IPS DF 19.7 (cell line): ENCODE results near the gene ANGPT4.
"Not testable (repeated sequence)": the region's sequence is repeated elsewhere in the genome, so short reads cannot be mapped to it uniquely, and the experiment has no call there.

Experiments
- DNase-seq: peaks from one replicate; pipeline ENCODE4 v3.0.0-alpha.2; 2013; ENCODE audit warnings: low read depth, low spot score

The ANGPT4 gene

DNA sequence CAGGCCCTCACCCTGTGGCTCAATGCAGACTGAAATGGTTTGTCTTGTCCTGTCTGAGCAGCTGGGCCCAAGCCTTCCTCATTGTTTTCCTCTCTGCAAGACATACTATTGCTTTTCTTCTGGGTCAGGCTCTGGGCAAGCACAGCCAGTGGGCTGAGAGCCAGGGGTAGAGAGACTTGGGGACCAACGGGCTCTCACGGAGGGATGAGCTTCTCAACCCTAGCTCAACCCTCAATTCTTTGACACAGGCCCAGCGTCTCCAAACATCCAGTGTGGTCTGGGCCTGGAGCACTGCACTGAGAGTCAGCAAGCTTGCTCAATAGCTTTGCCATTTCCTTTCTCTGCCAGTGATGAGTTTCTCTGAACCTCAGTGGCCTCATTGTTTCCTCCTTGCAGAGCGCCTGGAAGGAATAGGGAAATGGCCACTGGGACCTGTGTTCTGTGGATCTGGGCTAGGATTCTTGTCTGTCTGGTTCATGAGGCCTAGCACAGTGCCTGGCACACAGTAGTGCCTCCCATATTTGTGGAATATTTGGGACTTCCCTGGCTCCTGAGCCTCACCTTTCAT is 9.3 kb downstream of the ANGPT4 start:
- DNase-seq, result no peak

DNA sequence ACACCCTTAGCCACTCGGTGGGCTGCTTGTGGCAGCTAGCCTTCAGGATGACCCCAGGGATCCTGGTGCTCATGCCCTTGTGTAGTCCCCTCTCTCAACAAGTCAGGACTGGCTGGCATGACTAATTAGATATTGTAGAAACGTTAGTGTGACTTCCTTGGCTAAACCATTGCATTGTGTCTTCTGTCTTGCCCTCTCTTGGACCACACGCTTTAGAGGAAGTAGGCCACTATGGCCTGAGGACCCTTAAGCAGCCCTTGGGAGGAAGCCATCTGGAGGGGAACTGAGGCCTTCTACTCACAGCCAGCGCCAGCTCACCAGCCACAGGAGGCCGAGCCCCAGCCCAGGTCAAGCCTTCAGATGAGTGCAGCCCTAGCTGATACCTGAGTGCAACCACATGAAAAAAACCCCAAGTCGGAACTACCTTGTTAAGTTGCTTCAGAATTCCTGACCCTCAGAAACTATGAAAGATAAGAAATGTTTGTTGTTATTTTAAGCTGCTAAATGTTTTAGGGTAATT is 10.1 kb downstream of the ANGPT4 start:
- DNase-seq, result no peak

GRCh38 chr20:905396-905961 is 10.7 kb downstream of the ANGPT4 start:
- DNase-seq, result no peak

DNA sequence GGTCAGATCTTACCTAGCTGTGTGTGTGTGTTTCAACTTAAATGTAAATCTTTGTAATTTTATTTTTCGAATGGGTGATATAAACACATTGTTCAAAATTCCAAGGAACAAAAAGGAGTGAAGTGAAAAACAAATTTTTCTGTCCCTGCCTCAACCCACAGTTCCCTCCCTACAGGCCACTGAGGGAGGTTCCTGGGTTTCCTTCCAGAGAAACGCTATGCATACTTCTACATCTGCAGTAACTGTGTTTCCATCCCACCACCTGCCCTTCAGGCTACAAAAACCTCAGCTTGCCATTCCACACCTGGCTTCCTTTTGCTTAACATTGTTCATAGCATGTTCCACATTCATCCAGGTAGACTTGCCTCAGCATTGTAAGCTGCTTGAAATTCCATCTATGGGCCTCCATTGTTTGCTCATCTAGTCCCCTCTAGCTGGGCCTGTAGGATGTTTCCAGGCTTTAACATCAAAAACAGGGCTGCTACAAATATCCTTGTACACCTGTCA is 12.0 kb downstream of the ANGPT4 start:
- no peak for DNase-seq

DNA sequence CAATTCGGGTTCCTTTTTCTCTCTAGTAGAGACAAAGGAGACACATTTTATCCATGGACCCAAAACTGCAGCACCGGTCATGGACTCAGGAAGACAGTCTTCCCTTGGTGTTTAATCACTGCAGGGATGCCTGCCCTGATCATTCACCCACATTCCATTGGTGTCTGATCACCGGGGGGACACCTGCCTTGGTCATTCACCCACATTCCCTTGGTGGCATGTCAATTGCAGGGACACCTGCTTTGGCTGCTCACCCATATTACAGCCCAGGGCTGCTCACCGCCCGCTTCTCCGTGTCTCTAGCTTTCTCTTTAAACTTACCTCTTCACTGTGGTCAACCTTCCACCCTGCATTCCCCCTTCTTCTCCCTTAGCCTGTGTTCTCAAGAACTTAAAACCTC is 18.7 kb downstream of the ANGPT4 start:
- not testable (repeated sequence) for DNase-seq

DNA sequence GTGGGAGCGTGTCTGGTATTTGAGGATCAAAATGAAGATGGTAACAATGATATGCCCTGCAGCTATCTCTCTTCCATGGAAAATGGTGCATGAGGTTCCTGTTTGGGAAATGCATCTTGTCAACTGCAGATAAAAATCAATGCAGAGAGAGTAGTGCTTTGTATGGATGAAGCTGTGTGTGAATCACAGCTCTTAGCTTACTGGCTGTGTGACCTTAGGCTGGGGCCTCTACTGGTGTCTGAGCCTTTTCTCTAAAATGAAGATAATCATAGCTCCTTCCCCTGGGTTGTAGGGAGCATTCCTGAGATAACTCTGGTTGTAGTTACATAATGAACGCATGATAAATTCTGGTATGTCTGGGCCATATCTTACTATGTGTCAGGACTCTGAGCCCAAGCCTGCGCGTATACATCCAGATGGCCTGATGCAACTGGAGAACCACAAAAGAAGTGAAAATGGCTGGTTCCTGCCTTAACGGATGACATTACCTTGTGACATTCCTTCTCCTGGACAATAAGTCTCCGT is 19.6 kb downstream of the ANGPT4 start:
- DNase-seq, result no peak

GRCh38 chr20:892371-892770 is 23.8 kb downstream of the ANGPT4 start:
- DNase-seq, result not testable (repeated sequence)

DNA sequence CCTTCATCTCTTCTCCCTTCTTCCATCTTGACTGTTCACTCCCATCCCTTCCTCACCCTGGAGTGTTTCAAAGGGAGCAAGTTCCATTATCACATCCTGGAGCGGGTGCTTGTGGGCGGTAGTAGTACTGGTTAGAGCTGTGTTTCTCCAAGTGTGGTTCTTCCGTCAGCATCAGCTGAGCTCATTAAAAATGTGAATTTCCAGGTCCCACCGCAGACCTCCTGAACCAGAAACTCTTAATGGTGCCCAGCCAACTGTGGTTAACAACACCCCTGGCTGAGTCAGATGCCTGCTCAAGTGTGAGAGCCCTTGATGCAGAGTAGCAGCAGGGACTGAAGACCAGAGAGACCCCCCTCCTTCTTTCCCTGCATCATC is 24.4 kb downstream of the ANGPT4 start:
- DNase-seq, result no peak

DNA sequence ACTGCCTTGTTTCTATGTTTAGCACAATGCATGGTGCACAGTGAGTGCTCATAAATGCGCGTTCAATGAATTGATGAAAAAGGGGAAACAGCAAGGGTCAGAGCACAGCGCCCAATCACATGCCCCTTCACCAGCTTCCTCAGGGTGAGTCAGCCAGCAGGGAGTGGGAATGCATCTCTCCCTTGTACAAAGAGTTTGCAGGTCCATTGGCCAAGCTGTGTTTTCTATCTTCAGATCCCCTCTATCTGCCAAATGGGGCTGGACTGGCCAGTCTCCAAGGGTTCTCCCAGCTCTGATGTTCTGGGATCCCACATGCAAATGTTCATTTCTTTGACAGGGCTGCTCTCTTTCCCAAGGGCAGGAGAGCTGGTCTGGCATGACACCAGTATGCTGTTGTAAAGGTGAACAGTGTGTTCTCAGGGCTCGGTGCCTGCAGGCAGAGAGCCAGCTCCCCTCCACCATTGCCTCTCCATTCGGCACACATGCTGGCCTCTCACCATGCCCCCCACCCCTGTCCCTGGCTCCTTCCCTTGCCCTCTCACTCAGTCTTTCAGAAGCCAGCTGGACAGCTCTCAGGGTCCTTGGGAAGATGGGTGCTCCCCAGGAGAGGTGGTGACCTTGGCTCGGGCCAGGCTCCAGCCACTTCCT is 25.0 kb downstream of the ANGPT4 start:
- no peak for DNase-seq

GRCh38 chr20:890666-891057 is 25.5 kb downstream of the ANGPT4 start:
- DNase-seq, result no peak

DNA sequence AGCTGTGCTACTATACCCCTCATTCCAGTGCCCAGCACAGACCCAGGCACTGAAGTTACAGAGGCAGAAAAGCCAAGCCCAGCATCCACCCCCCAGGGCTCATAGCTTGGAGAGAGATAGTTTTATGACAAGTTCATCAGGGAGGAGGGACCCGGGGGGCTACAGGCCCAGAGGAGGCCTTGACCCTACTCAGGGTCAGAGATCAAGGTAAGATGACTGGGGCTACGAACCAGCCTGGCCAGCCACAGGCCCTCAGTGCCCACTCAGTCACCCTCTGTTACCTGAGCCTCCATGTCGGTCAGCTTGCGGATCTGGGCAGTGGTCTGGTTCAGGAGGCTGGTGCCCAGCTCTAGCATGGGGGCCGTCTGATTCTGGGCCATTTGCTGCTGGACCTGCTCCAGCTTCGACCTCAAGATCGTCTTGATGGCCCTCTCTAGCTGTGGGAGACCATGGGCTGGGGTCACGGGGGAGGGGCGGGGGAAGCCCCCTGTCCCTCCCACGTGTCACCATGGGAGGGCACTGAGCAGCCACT is 26.1 kb downstream of the ANGPT4 start:
- no peak for DNase-seq

GRCh38 chr20:889106-889505 is 27.0 kb downstream of the ANGPT4 start:
- no peak for DNase-seq

DNA sequence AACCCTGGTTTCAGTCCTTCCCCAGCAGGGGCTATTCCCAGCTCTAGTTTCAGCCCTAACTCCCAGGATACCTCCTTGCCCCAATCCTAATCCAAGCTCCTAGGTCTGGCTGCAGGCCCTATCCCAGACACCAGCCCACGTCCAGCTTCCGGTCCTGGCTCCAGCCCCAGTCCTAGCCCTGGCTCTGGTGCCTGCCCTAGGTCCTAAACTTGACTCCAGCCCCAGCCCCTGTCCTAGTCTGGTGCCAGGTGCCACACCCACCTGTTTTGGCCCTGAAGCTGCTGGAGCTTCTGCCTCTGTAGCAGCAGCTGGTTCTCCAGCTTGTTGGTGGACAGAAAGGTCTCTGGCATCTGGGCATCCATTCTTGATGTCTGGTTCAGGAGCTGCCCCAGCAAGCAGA is 28.1 kb downstream of the ANGPT4 start:
- no peak for DNase-seq

GRCh38 chr20:887137-887536 is 29.0 kb downstream of the ANGPT4 start:
- DNase-seq, result no peak

DNA sequence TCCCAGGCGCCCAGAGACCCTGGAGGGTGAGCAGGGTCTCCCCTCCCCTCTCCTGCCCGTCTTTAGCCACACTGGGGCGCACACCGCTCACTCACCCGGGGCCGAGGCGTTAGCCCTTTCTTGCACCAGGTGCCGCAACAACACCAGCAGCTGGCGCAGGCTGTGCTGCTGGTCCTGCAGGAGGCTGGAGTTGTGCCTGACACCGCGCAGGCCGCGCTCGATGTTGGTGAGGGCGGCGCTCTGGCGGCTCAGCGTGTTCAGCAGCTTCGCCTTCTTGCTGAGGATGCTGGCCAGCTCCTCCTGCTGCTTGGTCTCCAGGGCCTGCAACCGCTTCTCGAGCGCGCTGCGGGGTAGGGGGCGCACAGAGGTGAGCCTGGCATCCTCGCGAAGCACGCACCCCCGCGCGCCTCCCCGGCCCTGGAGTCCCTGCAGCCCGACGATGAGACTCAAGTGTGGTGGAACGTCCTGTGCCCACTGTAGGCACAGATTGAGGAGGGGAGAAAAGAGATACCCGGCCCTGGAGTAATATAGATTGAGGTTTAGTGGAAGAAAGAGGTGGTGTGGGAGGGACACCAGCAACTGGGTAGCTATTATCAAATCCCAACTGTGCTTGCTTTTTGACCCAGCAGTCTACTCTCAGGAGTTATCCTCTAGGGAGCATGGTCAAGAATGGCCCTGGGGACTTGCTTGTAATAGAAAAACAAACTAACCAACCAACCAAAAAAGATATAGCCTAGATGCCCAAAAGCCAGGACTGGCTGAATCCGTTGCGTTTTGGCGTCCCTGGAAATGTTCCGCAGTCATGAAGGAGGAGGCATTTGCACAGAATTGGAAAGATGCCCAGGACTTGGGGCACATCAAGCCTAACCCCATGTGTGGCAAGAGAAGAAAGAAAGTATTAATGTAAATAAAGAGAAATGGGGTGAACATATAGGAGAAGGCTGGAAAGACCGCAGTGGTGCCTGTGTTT is 30.9 kb downstream of the ANGPT4 start:
- peak; percentile 79 for DNase-seq

DNA sequence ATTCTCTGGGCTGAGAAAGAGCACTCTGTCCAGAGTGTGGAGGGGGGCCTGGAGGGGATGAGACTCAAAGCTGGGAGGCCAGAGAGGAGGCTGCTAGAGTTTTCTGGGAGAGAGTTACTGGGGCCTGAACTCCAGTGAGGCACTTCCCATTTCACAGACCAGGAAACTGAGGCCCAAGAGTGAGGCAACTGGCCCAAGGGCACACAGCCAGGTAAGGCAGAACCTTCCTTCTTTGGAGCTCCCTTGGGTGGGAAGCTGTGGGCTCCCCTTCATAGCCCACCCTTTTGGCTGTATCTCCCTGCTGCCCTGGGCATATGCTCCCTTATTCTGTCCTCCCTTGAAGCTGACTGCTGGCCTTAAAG is 34.4 kb downstream of the ANGPT4 start:
- no peak for DNase-seq

- no peak for DNase-seq
Observed at GRCh38 chr20:881051-881782, 34.9 kb downstream of the ANGPT4 start.

DNA sequence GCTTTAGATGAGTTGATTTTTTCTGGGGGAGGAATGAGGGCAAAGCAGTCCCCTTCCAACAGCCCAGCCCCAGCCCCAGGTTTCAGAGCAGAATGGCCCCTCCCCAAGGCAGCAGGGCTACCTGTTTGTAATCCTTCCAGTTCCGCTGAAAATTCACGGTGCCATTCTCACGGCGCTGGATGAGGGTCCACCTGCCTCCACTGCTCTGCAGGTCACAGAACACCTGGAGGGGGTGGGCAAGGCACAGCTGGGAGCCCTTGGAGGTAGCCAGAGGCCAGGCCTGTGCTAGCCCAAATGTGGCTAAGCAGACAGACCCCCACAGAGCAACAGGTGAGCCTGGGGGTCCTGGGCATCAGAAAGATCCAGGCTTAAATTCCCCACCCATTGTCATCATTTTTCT is 36.5 kb downstream of the ANGPT4 start:
- DNase-seq, result no peak

GRCh38 chr20:878511-879307 is 37.4 kb downstream of the ANGPT4 start:
- DNase-seq, result no peak

DNA sequence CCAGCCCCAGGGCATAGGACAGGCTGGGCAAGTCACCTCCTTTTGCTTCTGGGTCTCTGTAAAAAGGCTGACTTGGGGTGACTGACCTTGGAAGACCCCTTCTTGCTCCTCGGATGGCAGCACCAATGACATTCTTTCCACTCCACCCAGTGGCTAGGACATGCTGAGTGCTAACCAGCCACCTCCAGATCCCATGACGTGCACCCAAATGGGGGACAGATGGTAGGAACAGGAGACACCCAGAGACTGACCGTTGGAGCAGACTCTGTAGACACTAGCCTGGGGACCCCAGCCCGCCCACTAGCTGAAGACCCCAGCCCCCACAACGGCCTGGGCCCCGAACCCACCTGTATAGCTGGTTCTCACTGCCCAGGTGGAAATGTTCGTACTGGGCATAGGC is 38.3 kb downstream of the ANGPT4 start:
- DNase-seq, result no peak
